ENCODE results near the gene ALG12. TPM values are rescaled to one million over a fixed set of nuclear protein-coding genes. Genes with fewer than 3 reads are reported as not detected.
"Not testable (repeated sequence)": the region's sequence is repeated elsewhere in the genome, so short reads cannot be mapped to it uniquely, and the experiment has no call there.

ALG12 gene
- polyA plus RNA-seq, 1 of the 3 experiments (the other 2 are of a cell fraction), result 9.9 TPM

DNA sequence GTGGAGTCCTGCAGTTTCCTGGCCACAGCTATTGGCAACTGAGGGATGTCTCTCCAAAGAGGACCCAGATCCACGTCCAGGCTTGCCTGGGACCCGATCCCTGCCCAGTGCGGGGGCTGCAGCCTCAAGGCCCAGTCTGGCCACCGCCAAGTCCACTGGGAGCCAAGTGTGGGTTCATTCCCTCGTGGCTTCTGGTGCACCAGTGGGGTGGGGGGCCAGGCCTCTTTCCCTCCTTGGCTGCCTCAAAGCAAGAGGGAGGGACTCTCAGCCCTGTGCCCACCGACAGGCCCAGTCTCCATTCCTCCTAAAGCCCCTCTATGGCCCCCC, 29.0 kb upstream of the ALG12 start (continued):
- TF ChIP-seq ZBTB33 (IDR thresholded peaks at IDR 0.05; ENCODE audit: borderline replicate concordance, low read depth), result no peak
- no peak for TF ChIP-seq SIN3A (IDR thresholded peaks at IDR 0.05; ENCODE audit: borderline replicate concordance, low read depth, low read length)
- no peak for TF ChIP-seq NRF1 (IDR thresholded peaks at IDR 0.05; ENCODE audit: low read depth, low read length)

DNA sequence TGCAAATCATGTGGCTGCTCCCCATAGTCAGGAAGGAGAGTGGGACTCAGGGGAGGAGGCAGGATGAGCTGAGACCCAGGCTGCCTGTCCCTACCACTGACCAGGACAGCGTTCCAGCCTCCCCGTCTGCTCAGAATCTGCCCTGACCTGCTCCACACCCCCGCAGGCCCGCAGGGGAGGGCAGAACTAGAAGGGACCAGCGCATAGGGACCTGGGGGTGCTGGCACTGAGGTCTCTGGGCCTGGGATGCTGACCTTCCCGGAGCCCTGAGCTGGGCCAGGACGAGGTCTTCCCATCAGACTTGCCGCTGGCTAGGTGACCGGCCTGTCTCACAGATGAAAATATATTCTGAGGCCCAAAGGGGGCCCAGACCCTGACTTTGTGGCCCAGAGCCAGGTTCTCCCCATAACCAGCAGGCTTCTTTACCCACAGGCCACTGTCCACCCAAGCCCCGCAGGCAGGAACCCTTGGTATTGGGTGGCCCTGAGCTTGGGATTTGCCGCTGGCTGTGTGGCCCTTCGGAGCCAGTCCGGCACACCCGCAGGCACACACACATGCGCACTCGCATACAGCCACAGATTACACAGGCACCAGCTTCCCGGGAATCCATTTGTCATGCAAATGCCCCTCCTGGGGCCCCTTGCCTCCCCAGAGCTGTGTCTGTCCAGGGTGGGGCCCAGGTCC, 28.5 kb upstream of the ALG12 start:
- POLR2A ChIA-PET, result interaction anchor here (1.3 kb wide), 1 partner anchor 13 kb away, joined by 3 read pairs; no protein-coding TSS in a partner anchor
- Histone ChIP-seq H3K4me1 (ENCODE audit: control insufficient read depth in 1 of 2, insufficient read depth in 2 of 2, low read depth in 1 of 2, low read length in 1 of 2) (peaks cover under 1 to 15% of the 10 kb centered on the region in 2 experiments; a peak in 2 of 4 replicates), H3K27me3 (ENCODE audit: insufficient read depth) (no peaks in the 10 kb centered on the region), H3K36me3 (replicated peaks in 1 of 2; ENCODE audit: control insufficient read depth in 1 of 2, insufficient read depth in 2 of 2, low read length in 1 of 2) (no peaks in the 10 kb centered on the region), H3K9me3 (no peaks in the 10 kb centered on the region), H3K4me3 (ENCODE audit: low read depth in 2 of 2, low read length in 1 of 2) (no peak overlapping the region), H3K9ac (no peak overlapping the region), H3K9me2 (no peaks in the 10 kb centered on the region), H3K27ac (ENCODE audit: low read depth in 2 of 2, low read length in 1 of 2) (no peak overlapping the region), H3K4me2 (no peak overlapping the region), H4K20me1 (ENCODE audit: insufficient read depth) (no peaks in the 10 kb centered on the region), H2AFZ (ENCODE audit: low read depth) (no peak overlapping the region), H3K79me2 (ENCODE audit: insufficient read depth) (no peaks in the 10 kb centered on the region), H3F3A (replicated peaks; ENCODE audit: insufficient read depth) (peaks cover 5% of the 10 kb centered on the region)
- WGBS (ENCODE audit: low lambda C conversion rate), result 40% methylated on average over 1 of the region's 17 CpGs
- CTCF ChIA-PET, result interaction anchor here (0.8 to 2.4 kb wide), 4 partner anchors 16 to 83 kb away, joined by 3 to 8 read pairs (median 4); no protein-coding TSS in a partner anchor
- TF ChIP-seq CTCF (IDR thresholded peaks at IDR 0.05) (no peak), CHD2 (IDR thresholded peaks at IDR 0.05; ENCODE audit: low read length, partially characterized antibody) (no peak), FOSL2 (IDR thresholded peaks at IDR 0.05; ENCODE audit: borderline replicate concordance, low read depth) (no peak), TAF1 (IDR thresholded peaks at IDR 0.05; ENCODE audit: borderline replicate concordance, low read depth, low read length) (no peak), ZBTB33 (IDR thresholded peaks at IDR 0.05; ENCODE audit: borderline replicate concordance, low read depth) (no peak), EP300 (IDR thresholded peaks at IDR 0.05; ENCODE audit: borderline replicate concordance in 1 of 2, low read depth in 1 of 2, low read length in 1 of 2) (no peak), ELF1 (IDR thresholded peaks at IDR 0.05) (no peak), MXI1 (IDR thresholded peaks at IDR 0.05; ENCODE audit: low read depth, low read length) (no peak)
- TF ChIP-seq, protein P1, sequence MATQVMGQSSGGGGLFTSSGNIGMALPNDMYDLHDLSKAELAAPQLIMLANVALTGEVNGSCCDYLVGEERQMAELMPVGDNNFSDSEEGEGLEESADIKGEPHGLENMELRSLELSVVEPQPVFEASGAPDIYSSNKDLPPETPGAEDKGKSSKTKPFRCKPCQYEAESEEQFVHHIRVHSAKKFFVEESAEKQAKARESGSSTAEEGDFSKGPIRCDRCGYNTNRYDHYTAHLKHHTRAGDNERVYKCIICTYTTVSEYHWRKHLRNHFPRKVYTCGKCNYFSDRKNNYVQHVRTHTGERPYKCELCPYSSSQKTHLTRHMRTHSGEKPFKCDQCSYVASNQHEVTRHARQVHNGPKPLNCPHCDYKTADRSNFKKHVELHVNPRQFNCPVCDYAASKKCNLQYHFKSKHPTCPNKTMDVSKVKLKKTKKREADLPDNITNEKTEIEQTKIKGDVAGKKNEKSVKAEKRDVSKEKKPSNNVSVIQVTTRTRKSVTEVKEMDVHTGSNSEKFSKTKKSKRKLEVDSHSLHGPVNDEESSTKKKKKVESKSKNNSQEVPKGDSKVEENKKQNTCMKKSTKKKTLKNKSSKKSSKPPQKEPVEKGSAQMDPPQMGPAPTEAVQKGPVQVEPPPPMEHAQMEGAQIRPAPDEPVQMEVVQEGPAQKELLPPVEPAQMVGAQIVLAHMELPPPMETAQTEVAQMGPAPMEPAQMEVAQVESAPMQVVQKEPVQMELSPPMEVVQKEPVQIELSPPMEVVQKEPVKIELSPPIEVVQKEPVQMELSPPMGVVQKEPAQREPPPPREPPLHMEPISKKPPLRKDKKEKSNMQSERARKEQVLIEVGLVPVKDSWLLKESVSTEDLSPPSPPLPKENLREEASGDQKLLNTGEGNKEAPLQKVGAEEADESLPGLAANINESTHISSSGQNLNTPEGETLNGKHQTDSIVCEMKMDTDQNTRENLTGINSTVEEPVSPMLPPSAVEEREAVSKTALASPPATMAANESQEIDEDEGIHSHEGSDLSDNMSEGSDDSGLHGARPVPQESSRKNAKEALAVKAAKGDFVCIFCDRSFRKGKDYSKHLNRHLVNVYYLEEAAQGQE (IDR thresholded peaks at IDR 0.05; ENCODE audit: low read depth, low read length), result no peak
- DNase-seq, result no peak

DNA sequence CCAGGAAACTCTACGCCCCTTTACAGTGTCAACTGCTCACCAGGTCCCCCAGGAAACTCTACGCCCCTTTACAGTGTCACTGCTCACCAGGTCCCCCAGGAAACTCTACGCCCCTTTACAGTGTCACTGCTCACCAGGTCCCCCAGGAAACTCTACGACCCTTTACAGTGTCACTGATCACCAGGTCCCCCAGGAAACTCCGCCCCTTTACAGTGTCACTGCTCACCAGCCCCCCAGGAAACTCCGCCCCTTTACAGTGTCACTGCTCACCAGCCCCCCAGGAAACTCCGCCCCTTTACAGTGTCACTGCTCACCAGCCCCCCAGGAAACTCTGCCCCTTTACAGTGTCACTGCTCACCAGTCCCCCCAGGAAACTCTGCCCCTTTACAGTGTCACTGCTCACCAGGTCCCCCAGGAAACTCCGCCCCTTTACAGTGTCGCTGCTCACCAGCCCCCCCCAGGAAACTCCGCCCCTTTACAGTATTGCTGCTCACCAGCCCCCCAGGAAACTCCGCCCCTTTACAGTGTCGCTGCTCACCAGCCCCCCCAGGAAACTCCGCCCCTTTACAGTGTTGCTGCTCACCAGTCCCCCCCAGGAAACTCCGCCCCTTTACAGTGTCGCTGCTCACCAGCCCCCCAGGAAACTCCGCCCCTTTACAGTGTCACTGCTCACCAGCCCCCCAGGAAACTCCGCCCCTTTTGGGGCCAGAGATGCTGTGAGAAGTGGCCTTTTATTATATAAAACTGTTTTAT, 27.0 kb upstream of the ALG12 start:
- H3K27me3 ChIP-seq (ENCODE audit: insufficient read depth); H3K4me3 ChIP-seq (ENCODE audit: low read depth in 2 of 2, low read length in 1 of 2); H3K79me2 ChIP-seq (ENCODE audit: insufficient read depth); H3K4me2 ChIP-seq; DNase-seq; H3K36me3 ChIP-seq (replicated peaks in 1 of 2; ENCODE audit: control insufficient read depth in 1 of 2, insufficient read depth in 2 of 2, low read length in 1 of 2); H3K9ac ChIP-seq; CTCF ChIA-PET; H3K9me3 ChIP-seq; H2AFZ ChIP-seq (ENCODE audit: low read depth); H3F3A ChIP-seq (replicated peaks; ENCODE audit: insufficient read depth); H4K20me1 ChIP-seq (ENCODE audit: insufficient read depth); H3K9me2 ChIP-seq; POLR2A ChIA-PET: not testable (repeated sequence)
- 77% methylated on average over 17 of the region's 17 CpGs for WGBS (ENCODE audit: low lambda C conversion rate)
- peak overlapping the region in 1 of 2 experiments; percentile 54; a peak in 1 of 4 replicates for H3K27ac ChIP-seq (ENCODE audit: low read depth in 2 of 2, low read length in 1 of 2)
- H3K4me1 ChIP-seq (ENCODE audit: control insufficient read depth in 1 of 2, insufficient read depth in 2 of 2, low read depth in 1 of 2, low read length in 1 of 2), result peaks cover 0 to 15% of the 10 kb centered on the region in 2 experiments; a peak in 2 of 4 replicates
